OCI-LY3 (cell line): ENCODE measurements around the gene EGR4.
A peak's percentile ranks its signal among the peaks of the same experiment; 100 is the strongest.

ENCODE experiments used
- H2AFZ ChIP-seq: fragments of 200-600, 300-600 bp; shearing (Covaris generic); 2 replicates; pipeline ENCODE4 v1.6.0; 2014; ENCODE audit warnings: antibody characterized with exemption, low read depth, low read length
- H3K27ac ChIP-seq: fragments of 200-600, 300-600 bp; sonication (generic); 2 replicates; pipeline ENCODE4 v1.5.1; 2014; ENCODE audit warnings: mild to moderate bottlenecking, low read length, moderate library complexity, mixed read lengths
- H3K27me3 ChIP-seq: fragments of 200-600, 300-600 bp; sonication (generic); 2 replicates; pipeline ENCODE4 v1.6.1; 2014; ENCODE audit warnings: low read depth, low read length, mixed read lengths
- H3K36me3 ChIP-seq: fragments of 200-600, 300-600 bp; sonication (generic); replicated peaks from 2 replicates; pipeline ENCODE3; 2014; ENCODE audit warnings: low read depth, low read length, mixed read lengths
- H3K4me1 ChIP-seq: fragments of 300-600, 200-600 bp; sonication (generic); 2 replicates; pipeline ENCODE4 v1.6.1; 2014; ENCODE audit warnings: low read length, mixed read lengths
- H3K4me2 ChIP-seq: fragments of 200-600, 300-600 bp; sonication (generic); 2 replicates; pipeline ENCODE4 v1.6.1; 2014; ENCODE audit warnings: low read length, mixed read lengths
- H3K4me3 ChIP-seq: fragments of 300-600, 200-600 bp; sonication (generic); 2 replicates; pipeline ENCODE4 v1.5.1; 2014; ENCODE audit warnings: antibody characterized with exemption, mild to moderate bottlenecking, low read length, moderate library complexity
- H3K79me2 ChIP-seq: fragments of 300-600, 200-600 bp; shearing (Covaris generic); 2 replicates; pipeline ENCODE4 v1.6.1; 2014; ENCODE audit warnings: mild to moderate bottlenecking, low read length, mixed read lengths
- H3K9ac ChIP-seq: fragments of 300-600, 200-600 bp; shearing (Covaris generic); 2 replicates; pipeline ENCODE4 v1.6.0; 2014; ENCODE audit warnings: mild to moderate bottlenecking, low read length, moderate library complexity
- H3K9me3 ChIP-seq: fragments of 200-600, 300-600 bp; shearing (Covaris generic); 2 replicates; pipeline ENCODE4 v1.6.1; 2014; ENCODE audit warnings: low read length, mixed read lengths; ENCODE audit not compliant: insufficient read depth
- H4K20me1 ChIP-seq: fragments of 200-600, 300-600 bp; sonication (generic); 2 replicates; pipeline ENCODE4 v1.6.1; 2016; ENCODE audit warnings: low read length, mixed read lengths; ENCODE audit not compliant: insufficient read depth
- EZH2phosphoT487 ChIP-seq: fragments of 200-600 bp; shearing (Covaris generic); IDR thresholded peaks from 2 replicates; pipeline ENCODE4 v1.6.1; 2018; ENCODE audit warnings: antibody characterized with exemption, mixed run types, low read depth
- TF ChIP-seq, protein P1 (sequence below): fragments of 200-600, 300-600 bp; sonication (generic); IDR thresholded peaks from 2 replicates; pipeline ENCODE4 v1.5.1; 2014; ENCODE audit warnings: antibody characterized with exemption, low read length, low read depth

The EGR4 gene

GRCh38 chr2:73290049-73290839, 3.1 kb downstream of the EGR4 start:
- Histone ChIP-seq H3K4me3 (no peak overlapping the region), H2AFZ (no peak overlapping the region), H3K4me2 (no peak overlapping the region), H3K79me2 (no peaks in the 10 kb centered on the region), H3K9ac (no peak overlapping the region), H3K27me3 (peaks cover 16% of the 10 kb centered on the region), H3K4me1 (peaks cover 17% of the 10 kb centered on the region), H3K9me3 (no peaks in the 10 kb centered on the region), H3K36me3 (no peaks in the 10 kb centered on the region), H3K27ac (no peak overlapping the region), H4K20me1 (no peaks in the 10 kb centered on the region)
- no peak for TF ChIP-seq EZH2phosphoT487
- TF ChIP-seq, protein P1, sequence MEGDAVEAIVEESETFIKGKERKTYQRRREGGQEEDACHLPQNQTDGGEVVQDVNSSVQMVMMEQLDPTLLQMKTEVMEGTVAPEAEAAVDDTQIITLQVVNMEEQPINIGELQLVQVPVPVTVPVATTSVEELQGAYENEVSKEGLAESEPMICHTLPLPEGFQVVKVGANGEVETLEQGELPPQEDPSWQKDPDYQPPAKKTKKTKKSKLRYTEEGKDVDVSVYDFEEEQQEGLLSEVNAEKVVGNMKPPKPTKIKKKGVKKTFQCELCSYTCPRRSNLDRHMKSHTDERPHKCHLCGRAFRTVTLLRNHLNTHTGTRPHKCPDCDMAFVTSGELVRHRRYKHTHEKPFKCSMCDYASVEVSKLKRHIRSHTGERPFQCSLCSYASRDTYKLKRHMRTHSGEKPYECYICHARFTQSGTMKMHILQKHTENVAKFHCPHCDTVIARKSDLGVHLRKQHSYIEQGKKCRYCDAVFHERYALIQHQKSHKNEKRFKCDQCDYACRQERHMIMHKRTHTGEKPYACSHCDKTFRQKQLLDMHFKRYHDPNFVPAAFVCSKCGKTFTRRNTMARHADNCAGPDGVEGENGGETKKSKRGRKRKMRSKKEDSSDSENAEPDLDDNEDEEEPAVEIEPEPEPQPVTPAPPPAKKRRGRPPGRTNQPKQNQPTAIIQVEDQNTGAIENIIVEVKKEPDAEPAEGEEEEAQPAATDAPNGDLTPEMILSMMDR: peak; percentile 91

- Histone ChIP-seq H3K27ac (no peak overlapping the region), H3K36me3 (no peaks in the 10 kb centered on the region), H3K27me3 (peaks cover 6% of the 10 kb centered on the region), H4K20me1 (no peaks in the 10 kb centered on the region), H3K9me3 (no peaks in the 10 kb centered on the region), H3K4me2 (no peak overlapping the region), H3K4me1 (peaks cover 21% of the 10 kb centered on the region), H2AFZ (no peak overlapping the region), H3K79me2 (peaks cover under 1% of the 10 kb centered on the region; the same call in 1 of the 2 replicates), H3K4me3 (no peak overlapping the region), H3K9ac (no peak overlapping the region)
- TF ChIP-seq, protein P1: peak; percentile 22; the same call in 1 of the 2 replicates
- TF ChIP-seq EZH2phosphoT487: no peak
Observed at GRCh38 chr2:73289304-73289703, 4.0 kb downstream of the EGR4 start.

DNA sequence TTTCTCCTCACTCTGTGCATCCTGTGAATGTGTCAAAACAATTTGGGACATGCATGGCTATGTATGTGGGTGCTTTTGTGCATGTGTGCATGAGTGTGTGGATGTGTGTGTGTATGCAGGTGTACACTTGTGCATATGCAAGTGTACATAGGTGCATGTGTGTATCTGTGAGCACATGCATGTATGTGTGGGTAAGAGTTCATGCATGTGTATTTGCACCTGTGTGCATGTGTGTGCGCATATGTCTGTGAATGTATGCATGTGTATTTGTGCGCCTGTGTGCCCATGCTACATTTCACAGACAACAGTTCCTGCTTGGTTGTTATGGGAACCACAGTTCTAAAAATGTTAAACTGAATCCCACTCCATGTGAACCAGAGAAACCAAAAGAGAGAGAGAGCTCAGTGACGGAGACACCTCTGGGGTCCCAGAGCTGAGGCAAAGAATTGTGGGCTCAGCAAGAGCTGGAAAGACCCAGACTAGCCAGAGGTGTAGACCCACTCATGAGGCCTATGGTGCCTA, 7.2 kb downstream of the EGR4 start:
- H3K27me3 ChIP-seq: no peaks in the 10 kb centered on the region
- no peak overlapping the region for H3K4me3 ChIP-seq
- H3K9ac ChIP-seq: no peak overlapping the region
- H3K4me2 ChIP-seq: peak overlapping the region; percentile 100; the same call in 1 of the 2 replicates
- H3K4me1 ChIP-seq: peaks cover 31% of the 10 kb centered on the region
- H4K20me1 ChIP-seq: peaks cover 18% of the 10 kb centered on the region
- peaks cover 31% of the 10 kb centered on the region for H3K79me2 ChIP-seq
- peaks cover 10% of the 10 kb centered on the region for H3K36me3 ChIP-seq
- H2AFZ ChIP-seq: no peak overlapping the region
- H3K9me3 ChIP-seq: no peaks in the 10 kb centered on the region
- H3K27ac ChIP-seq: no peak overlapping the region
- TF ChIP-seq, protein P1: no peak
- no peak for TF ChIP-seq EZH2phosphoT487

- no peak for TF ChIP-seq EZH2phosphoT487
- TF ChIP-seq, protein P1: no peak; the same call in 1 of the 2 replicates
- Histone ChIP-seq H3K27ac (peak overlapping the region; percentile 98), H3K4me2 (peak overlapping the region; percentile 100), H3K9ac (peak overlapping the region; percentile 100), H3K4me3 (peak overlapping the region; percentile 79), H3K79me2 (peaks cover 41% of the 10 kb centered on the region), H4K20me1 (peaks cover 28% of the 10 kb centered on the region), H3K9me3 (no peaks in the 10 kb centered on the region), H3K27me3 (no peaks in the 10 kb centered on the region), H2AFZ (no peak overlapping the region), H3K4me1 (peaks cover 31% of the 10 kb centered on the region), H3K36me3 (peaks cover 18% of the 10 kb centered on the region)
Observed at GRCh38 chr2:73285159-73285739, 8.1 kb downstream of the EGR4 start.
